WI38 (cell line): ENCODE data around the gene SEM1.
"Not testable (repeated sequence)": the region's sequence is repeated elsewhere in the genome, so short reads cannot be mapped to it uniquely, and the experiment has no call there.

Experiments used
- H3K4me3 ChIP-seq: 2 replicates; pipeline ENCODE4 v1.5.1; 2011; ENCODE audit warnings: low read depth, mild to moderate bottlenecking, control low read depth, low read length
- TF ChIP-seq, protein P1 (sequence below): IDR thresholded peaks from 2 replicates; pipeline ENCODE4 v1.5.1; 2012; ENCODE audit warnings: low read depth, mild to moderate bottlenecking, control low read depth, low read length

Gene SEM1

GRCh38 chr7:96699219-96699871, 10.3 kb downstream of the SEM1 start:
- H3K4me3 ChIP-seq = no peak overlapping the region
- TF ChIP-seq, protein P1, sequence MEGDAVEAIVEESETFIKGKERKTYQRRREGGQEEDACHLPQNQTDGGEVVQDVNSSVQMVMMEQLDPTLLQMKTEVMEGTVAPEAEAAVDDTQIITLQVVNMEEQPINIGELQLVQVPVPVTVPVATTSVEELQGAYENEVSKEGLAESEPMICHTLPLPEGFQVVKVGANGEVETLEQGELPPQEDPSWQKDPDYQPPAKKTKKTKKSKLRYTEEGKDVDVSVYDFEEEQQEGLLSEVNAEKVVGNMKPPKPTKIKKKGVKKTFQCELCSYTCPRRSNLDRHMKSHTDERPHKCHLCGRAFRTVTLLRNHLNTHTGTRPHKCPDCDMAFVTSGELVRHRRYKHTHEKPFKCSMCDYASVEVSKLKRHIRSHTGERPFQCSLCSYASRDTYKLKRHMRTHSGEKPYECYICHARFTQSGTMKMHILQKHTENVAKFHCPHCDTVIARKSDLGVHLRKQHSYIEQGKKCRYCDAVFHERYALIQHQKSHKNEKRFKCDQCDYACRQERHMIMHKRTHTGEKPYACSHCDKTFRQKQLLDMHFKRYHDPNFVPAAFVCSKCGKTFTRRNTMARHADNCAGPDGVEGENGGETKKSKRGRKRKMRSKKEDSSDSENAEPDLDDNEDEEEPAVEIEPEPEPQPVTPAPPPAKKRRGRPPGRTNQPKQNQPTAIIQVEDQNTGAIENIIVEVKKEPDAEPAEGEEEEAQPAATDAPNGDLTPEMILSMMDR = no peak

- H3K4me3 ChIP-seq = not testable (repeated sequence)
These were observed 11.2 kb downstream of the SEM1 start for GRCh38 chr7:96698449-96698848.

- TF ChIP-seq, protein P1 = no peak
- no peak overlapping the region for H3K4me3 ChIP-seq
These were observed 11.8 kb downstream of the SEM1 start for GRCh38 chr7:96697822-96698221.

DNA sequence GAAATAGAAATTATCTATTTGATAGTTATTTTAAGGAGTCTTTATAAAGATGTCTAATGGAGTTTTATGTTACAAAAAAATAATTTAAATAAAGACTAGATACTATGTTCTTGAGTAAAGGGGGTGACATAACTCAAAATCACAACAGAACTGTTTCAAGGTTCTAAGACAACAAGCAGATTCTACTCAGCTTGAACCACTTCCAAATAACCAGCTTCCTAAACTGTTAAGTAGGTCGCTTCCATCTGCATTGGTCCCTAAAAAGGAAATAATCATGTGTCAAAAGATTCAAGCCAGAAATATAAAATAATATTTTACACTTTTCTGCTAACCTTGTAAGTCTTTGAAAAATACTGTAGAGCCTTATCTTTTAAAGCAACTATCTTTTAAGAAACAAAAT, 14.1 kb downstream of the SEM1 start:
- H3K4me3 ChIP-seq = no peak overlapping the region
- TF ChIP-seq, protein P1 = no peak

GRCh38 chr7:96694082-96694481, 15.6 kb downstream of the SEM1 start:
- no peak overlapping the region for H3K4me3 ChIP-seq
- TF ChIP-seq, protein P1 = no peak

GRCh38 chr7:96691702-96692101, 17.9 kb downstream of the SEM1 start:
- no peak overlapping the region for H3K4me3 ChIP-seq
- TF ChIP-seq, protein P1 = no peak

- no peak overlapping the region for H3K4me3 ChIP-seq
- TF ChIP-seq, protein P1 = no peak
These were observed 20.2 kb downstream of the SEM1 start for GRCh38 chr7:96689414-96689813.

- TF ChIP-seq, protein P1 = no peak
- no peak overlapping the region for H3K4me3 ChIP-seq
These were observed 23.3 kb downstream of the SEM1 start for GRCh38 chr7:96686305-96686704.
